Calu3 (cell line): ENCODE data around the gene CSMD2. TPM values are rescaled to one million over a fixed set of nuclear protein-coding genes. Genes with fewer than 3 reads are reported as not detected.

ENCODE experiments used
- BruUV-seq: library from RNA; stranded (reverse); fragments of 400-500 nt; replicated peaks from 2 replicates; lab custom pipeline; 2021; lab: Mats Ljungman, UMichigan
- CTCF ChIA-PET: fragments of 300-600 bp; sonication (Branson Sonifier 250); formaldehyde crosslinking; loops from one replicate; lab custom pipeline; 2022; ENCODE audit warnings: antibody characterized with exemption; lab: Charles Lee
- DNase-seq: peaks from one replicate; pipeline ENCODE4 v3.0.0; 2022
- H3K27ac Mint-ChIP-seq: one replicate; pipeline ENCODE4 v1.8.0; 2022; ENCODE audit warnings: mixed read lengths; ENCODE audit not compliant: unreplicated experiment
- H3K27me3 Mint-ChIP-seq: one replicate; pipeline ENCODE4 v1.8.0; 2022; ENCODE audit warnings: mixed read lengths; ENCODE audit not compliant: unreplicated experiment
- H3K36me3 Mint-ChIP-seq: one replicate; pipeline ENCODE4 v1.8.0; 2022; ENCODE audit warnings: mild to moderate bottlenecking, moderate library complexity, mixed read lengths; ENCODE audit not compliant: insufficient read depth, unreplicated experiment
- H3K4me1 Mint-ChIP-seq: one replicate; pipeline ENCODE4 v1.8.0; 2022; ENCODE audit warnings: mild to moderate bottlenecking, low read depth, mixed read lengths; ENCODE audit not compliant: unreplicated experiment
- H3K4me3 Mint-ChIP-seq: one replicate; pipeline ENCODE4 v1.8.0; 2022; ENCODE audit warnings: mild to moderate bottlenecking, low read depth, moderate library complexity, mixed read lengths; ENCODE audit not compliant: unreplicated experiment
- H3K9me3 Mint-ChIP-seq: one replicate; pipeline ENCODE4 v1.8.0; 2022; ENCODE audit warnings: low read depth, mixed read lengths; ENCODE audit not compliant: unreplicated experiment
- CTCF ChIP-seq: fragments of 200-600 bp; IDR thresholded peaks from one replicate; pipeline ENCODE4 v1.8.0; 2022; ENCODE audit warnings: antibody characterized with exemption; ENCODE audit not compliant: unreplicated experiment
- intact Hi-C: fragments of 100-400 bp; cut with micrococcal nuclease; formaldehyde crosslinking; loops from one replicate; pipeline ENCODE4 v1.10.0; 2022; ENCODE audit not compliant: unreplicated experiment
- total RNA-seq: library from RNA; stranded (reverse); gene quantifications from 2 replicates; pipeline ENCODE4 v1.2.3, GENCODE V29; 2022

The CSMD2 gene
- total RNA-seq, 1 experiment from 2014 or later = not detected

GRCh38 chr1:34192621-34193020 lies 27.6 kb upstream of the CSMD2 start:
- no peak overlapping the region for H3K4me3 Mint-ChIP-seq
- no TSS peak for BruUV-seq
- no peak for TF ChIP-seq CTCF
- DNase-seq = no peak
- intact Hi-C loops = no loop called here
- CTCF ChIA-PET = no interaction called here
- no peak overlapping the region for H3K27ac Mint-ChIP-seq
- H3K4me1 Mint-ChIP-seq = peaks cover 8% of the 10 kb centered on the region
- no peaks in the 10 kb centered on the region for H3K27me3 Mint-ChIP-seq
- H3K9me3 Mint-ChIP-seq = no peaks in the 10 kb centered on the region
- H3K36me3 Mint-ChIP-seq = no peaks in the 10 kb centered on the region

GRCh38 chr1:34190692-34191091 lies 25.7 kb upstream of the CSMD2 start:
- no peak overlapping the region for H3K4me3 Mint-ChIP-seq
- H3K27me3 Mint-ChIP-seq = peaks cover 11% of the 10 kb centered on the region
- no peak overlapping the region for H3K27ac Mint-ChIP-seq
- intact Hi-C loops = no loop called here
- TF ChIP-seq CTCF = no peak
- no peaks in the 10 kb centered on the region for H3K9me3 Mint-ChIP-seq
- H3K36me3 Mint-ChIP-seq = no peaks in the 10 kb centered on the region
- no peak for DNase-seq
- CTCF ChIA-PET = no interaction called here
- BruUV-seq = no TSS peak
- H3K4me1 Mint-ChIP-seq = peaks cover 8% of the 10 kb centered on the region

- no peaks in the 10 kb centered on the region for H3K36me3 Mint-ChIP-seq
- H3K27ac Mint-ChIP-seq = no peak overlapping the region
- no peak for TF ChIP-seq CTCF
- intact Hi-C loops = no loop called here
- H3K4me3 Mint-ChIP-seq = no peak overlapping the region
- peaks cover 8% of the 10 kb centered on the region for H3K4me1 Mint-ChIP-seq
- no peak for DNase-seq
- no TSS peak for BruUV-seq
- CTCF ChIA-PET = no interaction called here
- H3K27me3 Mint-ChIP-seq = peaks cover 24% of the 10 kb centered on the region
- no peaks in the 10 kb centered on the region for H3K9me3 Mint-ChIP-seq
Measured at GRCh38 chr1:34188985-34189384, 24.0 kb upstream of the CSMD2 start.

- intact Hi-C loops = no loop called here
- DNase-seq = no peak
- H3K27ac Mint-ChIP-seq = no peak overlapping the region
- no peaks in the 10 kb centered on the region for H3K36me3 Mint-ChIP-seq
- no peak for TF ChIP-seq CTCF
- peaks cover 8% of the 10 kb centered on the region for H3K4me1 Mint-ChIP-seq
- H3K9me3 Mint-ChIP-seq = no peaks in the 10 kb centered on the region
- CTCF ChIA-PET = no interaction called here
- no peak overlapping the region for H3K4me3 Mint-ChIP-seq
- no TSS peak for BruUV-seq
- peaks cover 30% of the 10 kb centered on the region for H3K27me3 Mint-ChIP-seq
Measured at GRCh38 chr1:34188418-34188817, 23.4 kb upstream of the CSMD2 start.
